HG02759 (cell line): ENCODE data around the gene ACOX1.
"Not testable (repeated sequence)": the region's sequence is repeated elsewhere in the genome, so short reads cannot be mapped to it uniquely, and the experiment has no call there.

Experiments used
- ATAC-seq: cut with Tn5 transposase; IDR thresholded peaks from one replicate; pipeline ENCODE4 v1.9.1; 2021; ENCODE audit warnings: mild to moderate bottlenecking, moderate library complexity; ENCODE audit not compliant: unreplicated experiment

ACOX1 gene

GRCh38 chr17:75983501-75984181 is 4.7 kb upstream of the ACOX1 start:
- no peak for ATAC-seq

GRCh38 chr17:75981019-75981615 is 2.2 kb upstream of the ACOX1 start:
- ATAC-seq: no peak

GRCh38 chr17:75980188-75981018 is 1.4 kb upstream of the ACOX1 start:
- no peak for ATAC-seq

- peak; percentile 18 for ATAC-seq
Measured at GRCh38 chr17:75979705-75980187, 780 bp upstream of the ACOX1 start.

- no peak for ATAC-seq
Measured at GRCh38 chr17:75976175-75976848, 2.7 kb downstream of the ACOX1 start.

GRCh38 chr17:75975757-75976174 is 3.2 kb downstream of the ACOX1 start:
- ATAC-seq: no peak

GRCh38 chr17:75975187-75975586 is 3.8 kb downstream of the ACOX1 start:
- ATAC-seq: not testable (repeated sequence)

GRCh38 chr17:75970626-75971025 is 8.3 kb downstream of the ACOX1 start:
- no peak for ATAC-seq

- no peak for ATAC-seq
Measured at GRCh38 chr17:75970011-75970523, 8.9 kb downstream of the ACOX1 start.

- not testable (repeated sequence) for ATAC-seq
Measured at GRCh38 chr17:75969044-75969443, 9.9 kb downstream of the ACOX1 start.

- no peak for ATAC-seq
Measured at GRCh38 chr17:75965468-75965867, 13.5 kb downstream of the ACOX1 start.

- ATAC-seq: no peak
Measured at GRCh38 chr17:75959839-75960511, 19.0 kb downstream of the ACOX1 start.

- ATAC-seq: no peak
Measured at GRCh38 chr17:75959051-75959838, 19.7 kb downstream of the ACOX1 start.

GRCh38 chr17:75950855-75951554 is 28.0 kb downstream of the ACOX1 start:
- no peak for ATAC-seq

- ATAC-seq: no peak
Measured at GRCh38 chr17:75950421-75950820, 28.5 kb downstream of the ACOX1 start.

GRCh38 chr17:75945211-75945610 is 33.8 kb downstream of the ACOX1 start:
- ATAC-seq: no peak

GRCh38 chr17:75943491-75943890 is 35.5 kb downstream of the ACOX1 start:
- ATAC-seq: no peak

GRCh38 chr17:75942473-75942872 is 36.5 kb downstream of the ACOX1 start:
- no peak for ATAC-seq

GRCh38 chr17:75941442-75941819 is 37.5 kb downstream of the ACOX1 start:
- no peak for ATAC-seq
